Stimulated activated CD8-positive, alpha-beta memory T cell treated with anti-CD3 and anti-CD28 coated beads, Interleukin-12 subunit alpha, Interleukin-12 subunit beta, amount 100 ng/mL, for 24 hours (primary cell): ENCODE results near the gene LDLRAD4.

ENCODE experiments used
- DNase-seq: peaks from one replicate; pipeline ENCODE4 v3.0.0-alpha.2; 2020; ENCODE audit errors: extremely low read depth

Gene LDLRAD4

GRCh38 chr18:13513021-13513420 is 294.5 kb downstream of the LDLRAD4 start:
- DNase-seq = no peak

GRCh38 chr18:13513481-13513880 is 294.9 kb downstream of the LDLRAD4 start:
- no peak for DNase-seq

GRCh38 chr18:13514558-13514957 is 296.0 kb downstream of the LDLRAD4 start:
- no peak for DNase-seq

GRCh38 chr18:13516855-13517254 is 298.3 kb downstream of the LDLRAD4 start:
- DNase-seq = no peak

GRCh38 chr18:13517369-13517768 is 298.8 kb downstream of the LDLRAD4 start:
- DNase-seq = no peak

- no peak for DNase-seq
These were observed 299.8 kb downstream of the LDLRAD4 start for GRCh38 chr18:13518382-13518781.

GRCh38 chr18:13520306-13520705 is 301.7 kb downstream of the LDLRAD4 start:
- DNase-seq = no peak

GRCh38 chr18:13520741-13521140 is 302.2 kb downstream of the LDLRAD4 start:
- DNase-seq = no peak

GRCh38 chr18:13521418-13521817 is 302.9 kb downstream of the LDLRAD4 start:
- DNase-seq = no peak

- no peak for DNase-seq
These were observed 303.7 kb downstream of the LDLRAD4 start for GRCh38 chr18:13522256-13522655.

GRCh38 chr18:13522861-13523660 is 304.5 kb downstream of the LDLRAD4 start:
- DNase-seq = no peak

GRCh38 chr18:13524054-13524453 is 305.5 kb downstream of the LDLRAD4 start:
- no peak for DNase-seq

- DNase-seq = no peak
These were observed 306.3 kb downstream of the LDLRAD4 start for GRCh38 chr18:13524811-13525210.

- DNase-seq = no peak
These were observed 306.9 kb downstream of the LDLRAD4 start for GRCh38 chr18:13525381-13526029.

- DNase-seq = no peak
These were observed 308.0 kb downstream of the LDLRAD4 start for GRCh38 chr18:13526519-13526918.

GRCh38 chr18:13527256-13527655 is 308.7 kb downstream of the LDLRAD4 start:
- DNase-seq = no peak

- DNase-seq = no peak
These were observed 309.2 kb downstream of the LDLRAD4 start for GRCh38 chr18:13527730-13528129.

GRCh38 chr18:13528739-13529392 is 310.3 kb downstream of the LDLRAD4 start:
- no peak for DNase-seq

- DNase-seq = no peak
These were observed 311.7 kb downstream of the LDLRAD4 start for GRCh38 chr18:13530033-13530878.

- no peak for DNase-seq
These were observed 312.4 kb downstream of the LDLRAD4 start for GRCh38 chr18:13530879-13531387.

- no peak for DNase-seq
These were observed 313.2 kb downstream of the LDLRAD4 start for GRCh38 chr18:13531681-13532325.
